Neural cell (in vitro differentiated cells): ENCODE results near the gene MOG. TPM values are rescaled to one million over a fixed set of nuclear protein-coding genes. Genes with fewer than 3 reads are reported as not detected.

Experiments
- H2AFZ ChIP-seq: fragments of 200-600, 300-800 bp; sonication (generic), shearing (Covaris generic); 2 replicates; pipeline ENCODE4 v1.6.0; 2014; ENCODE audit warnings: low read depth, mild to moderate bottlenecking, antibody characterized with exemption, low read length, moderate library complexity
- H3F3A ChIP-seq: fragments of 200-600 bp; shearing (Covaris generic); 2 replicates; pipeline ENCODE4 v1.6.1; 2016; ENCODE audit warnings: mild to moderate bottlenecking, moderate library complexity, mixed read lengths, antibody characterized with exemption, low read length; ENCODE audit not compliant: insufficient read depth, poor library complexity, severe bottlenecking
- H3K27ac ChIP-seq: fragments of 200-600, 300-800 bp; sonication (generic), shearing (Covaris generic); 2 replicates; pipeline ENCODE4 v1.5.1; 2014; ENCODE audit warnings: mild to moderate bottlenecking, low read length, moderate library complexity
- H3K27me3 ChIP-seq: fragments of 300-800, 200-600 bp; sonication (generic), shearing (Covaris generic); 2 replicates; pipeline ENCODE4 v1.6.0; 2014; ENCODE audit warnings: mild to moderate bottlenecking, low read depth, low read length, moderate library complexity; ENCODE audit not compliant: insufficient read depth
- H3K36me3 ChIP-seq: fragments of 300-800, 200-600 bp; sonication (generic), shearing (Covaris generic); 2 replicates; pipeline ENCODE4 v1.5.1; 2014; ENCODE audit warnings: mild to moderate bottlenecking, antibody characterized with exemption, low read length, moderate library complexity; ENCODE audit not compliant: insufficient read depth
- H3K4me2 ChIP-seq: fragments of 300-800, 200-600 bp; sonication (generic), shearing (Covaris generic); 2 replicates; pipeline ENCODE4 v1.6.0; 2014; ENCODE audit warnings: mild to moderate bottlenecking, low read length
- H3K4me3 ChIP-seq: fragments of 300-800, 200-600 bp; sonication (generic), shearing (Covaris generic); 2 replicates; pipeline ENCODE4 v1.5.1; 2014; ENCODE audit warnings: mild to moderate bottlenecking, low read length, moderate library complexity
- H3K79me2 ChIP-seq: fragments of 200-600 bp; shearing (Covaris generic); replicated peaks from 2 replicates; pipeline ENCODE4 v1.6.0; 2014; ENCODE audit warnings: mild to moderate bottlenecking, low read length, moderate library complexity; ENCODE audit not compliant: insufficient read depth
- H3K9ac ChIP-seq: fragments of 300-800, 200-600 bp; sonication (generic), shearing (Covaris generic); 2 replicates; pipeline ENCODE4 v1.6.1; 2016; ENCODE audit warnings: mild to moderate bottlenecking, low read length, mixed read lengths
- H3K9me2 ChIP-seq: fragments of 200-600 bp; shearing (Covaris generic); 2 replicates; pipeline ENCODE4 v1.6.1; 2016; ENCODE audit warnings: mild to moderate bottlenecking, low read length, mixed read lengths; ENCODE audit not compliant: insufficient read depth
- H3K9me3 ChIP-seq: fragments of 200-600, 300-800 bp; sonication (generic), shearing (Covaris generic); 2 replicates; pipeline ENCODE4 v1.6.1; 2016; ENCODE audit warnings: mild to moderate bottlenecking, mixed run types, low read length, moderate library complexity, mixed read lengths
- H4K20me1 ChIP-seq: fragments of 200-600 bp; shearing (Covaris generic); 2 replicates; pipeline ENCODE4 v1.6.1; 2016; ENCODE audit warnings: mild to moderate bottlenecking, mixed run types; ENCODE audit not compliant: insufficient read depth
- EP300 ChIP-seq: fragments of 450-650 bp; conservative IDR thresholded peaks from 2 replicates; pipeline ENCODE4 v1.6.1; 2014; ENCODE audit warnings: antibody characterized with exemption, mild to moderate bottlenecking, moderate library complexity; ENCODE audit not compliant: poor library complexity, severe bottlenecking
- EZH2 ChIP-seq: fragments of 200-600, 300-800 bp; shearing (Covaris generic), sonication (generic); IDR thresholded peaks from 2 replicates; pipeline ENCODE4 v1.6.1; 2014; ENCODE audit warnings: antibody characterized with exemption, low read length, borderline replicate concordance, mild to moderate bottlenecking; ENCODE audit not compliant: insufficient read depth, poor library complexity, severe bottlenecking
- MXI1 ChIP-seq: fragments of 450-650 bp; conservative IDR thresholded peaks from 2 replicates; pipeline ENCODE4 v1.6.1; 2014; ENCODE audit warnings: antibody characterized with exemption, mild to moderate bottlenecking; ENCODE audit not compliant: poor library complexity, severe bottlenecking
- POLR2AphosphoS5 ChIP-seq: IDR thresholded peaks from 2 replicates; pipeline ENCODE4 v1.6.1; 2012
- RAD21 ChIP-seq: fragments of 450-650 bp; conservative IDR thresholded peaks from 2 replicates; pipeline ENCODE4 v1.6.1; 2014; ENCODE audit warnings: antibody characterized with exemption, mild to moderate bottlenecking, moderate library complexity
- SMC3 ChIP-seq: fragments of 450-650 bp; conservative IDR thresholded peaks from 2 replicates; pipeline ENCODE4 v1.6.1; 2014; ENCODE audit warnings: antibody characterized with exemption, mild to moderate bottlenecking, moderate library complexity; ENCODE audit not compliant: poor library complexity
- TAF1 ChIP-seq: IDR thresholded peaks from 2 replicates; pipeline ENCODE4 v1.6.1; 2012; ENCODE audit warnings: low read depth
- polyA plus RNA-seq: library from polyadenylated mRNA; depleted of rRNA; stranded (reverse); fragments of >200 nt; gene quantifications from 2 replicates; pipeline ENCODE4 v1.2.3, GENCODE V29; 2014
- TF ChIP-seq, protein P1 (sequence below): fragments of 450-650 bp; IDR thresholded peaks from 2 replicates; pipeline ENCODE4 v1.5.1; 2014; ENCODE audit warnings: antibody characterized with exemption, mild to moderate bottlenecking, moderate library complexity; ENCODE audit not compliant: poor library complexity, severe bottlenecking
- TF ChIP-seq, protein P2 (sequence below): IDR thresholded peaks from 2 replicates; pipeline ENCODE4 v1.6.1; 2012; ENCODE audit warnings: borderline replicate concordance

MOG gene
- polyA plus RNA-seq, 1 donor from 2014 or later: not detected

DNA sequence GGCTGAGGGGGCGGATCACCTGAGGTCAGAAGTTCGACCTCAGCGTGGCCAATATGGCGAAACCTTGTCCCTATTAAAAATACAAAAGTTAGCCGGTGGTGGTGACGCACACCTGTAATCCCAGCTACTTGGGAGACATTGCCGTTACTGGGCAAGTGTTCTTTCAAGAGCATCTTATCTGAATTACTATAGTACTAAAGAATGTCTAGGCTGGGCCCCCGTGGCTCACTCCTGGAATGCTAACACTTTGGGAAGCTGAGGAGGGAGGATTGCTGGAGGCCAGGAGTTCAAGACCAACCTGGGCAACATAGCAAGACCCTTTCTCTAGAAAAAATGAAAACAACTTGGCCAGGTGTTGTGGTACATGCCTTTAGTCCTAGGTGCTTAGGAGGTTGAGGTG is 24.9 kb downstream of the MOG start:
- Histone ChIP-seq H3K9ac (no peak overlapping the region), H4K20me1 (no peaks in the 10 kb centered on the region), H3K9me3 (no peaks in the 10 kb centered on the region), H2AFZ (no peak overlapping the region), H3K36me3 (no peaks in the 10 kb centered on the region), H3F3A (no peaks in the 10 kb centered on the region), H3K27ac (no peak overlapping the region), H3K4me3 (no peak overlapping the region), H3K79me2 (no peaks in the 10 kb centered on the region), H3K27me3 (no peaks in the 10 kb centered on the region), H3K4me2 (no peak overlapping the region), H3K9me2 (no peaks in the 10 kb centered on the region)
- no peak for TF ChIP-seq POLR2AphosphoS5
- no peak for TF ChIP-seq RAD21
- no peak for TF ChIP-seq EP300
- TF ChIP-seq, protein P1, sequence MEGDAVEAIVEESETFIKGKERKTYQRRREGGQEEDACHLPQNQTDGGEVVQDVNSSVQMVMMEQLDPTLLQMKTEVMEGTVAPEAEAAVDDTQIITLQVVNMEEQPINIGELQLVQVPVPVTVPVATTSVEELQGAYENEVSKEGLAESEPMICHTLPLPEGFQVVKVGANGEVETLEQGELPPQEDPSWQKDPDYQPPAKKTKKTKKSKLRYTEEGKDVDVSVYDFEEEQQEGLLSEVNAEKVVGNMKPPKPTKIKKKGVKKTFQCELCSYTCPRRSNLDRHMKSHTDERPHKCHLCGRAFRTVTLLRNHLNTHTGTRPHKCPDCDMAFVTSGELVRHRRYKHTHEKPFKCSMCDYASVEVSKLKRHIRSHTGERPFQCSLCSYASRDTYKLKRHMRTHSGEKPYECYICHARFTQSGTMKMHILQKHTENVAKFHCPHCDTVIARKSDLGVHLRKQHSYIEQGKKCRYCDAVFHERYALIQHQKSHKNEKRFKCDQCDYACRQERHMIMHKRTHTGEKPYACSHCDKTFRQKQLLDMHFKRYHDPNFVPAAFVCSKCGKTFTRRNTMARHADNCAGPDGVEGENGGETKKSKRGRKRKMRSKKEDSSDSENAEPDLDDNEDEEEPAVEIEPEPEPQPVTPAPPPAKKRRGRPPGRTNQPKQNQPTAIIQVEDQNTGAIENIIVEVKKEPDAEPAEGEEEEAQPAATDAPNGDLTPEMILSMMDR: no peak
- no peak for TF ChIP-seq EZH2

DNA sequence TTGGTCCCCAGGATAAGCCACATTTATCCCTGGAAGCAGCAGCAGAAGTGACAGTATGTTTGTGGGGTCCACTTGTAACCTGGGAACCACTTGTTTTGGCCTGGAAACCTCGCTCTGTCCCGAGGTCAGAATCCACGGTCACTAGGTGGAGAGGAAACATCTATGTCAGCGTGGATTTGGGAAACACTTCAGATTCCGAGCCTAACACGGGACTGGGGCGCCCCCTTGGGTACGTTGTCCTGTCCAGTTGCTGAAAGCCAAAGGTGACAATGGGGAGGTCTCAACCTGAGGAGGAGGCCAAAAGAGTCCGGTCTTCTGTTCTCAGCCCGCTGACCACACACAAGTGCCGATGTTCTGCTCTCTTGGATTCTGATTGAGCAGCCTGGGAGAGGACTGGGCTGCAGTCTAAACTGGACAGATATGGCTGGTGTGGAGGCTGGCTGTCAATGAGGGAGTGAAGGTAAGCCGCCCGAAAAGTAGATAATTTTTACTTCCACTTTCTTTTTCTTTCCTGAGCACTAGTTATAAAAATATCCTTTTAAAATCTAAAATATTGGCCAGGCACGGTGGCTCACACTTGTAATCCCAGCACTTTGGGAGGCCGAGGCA is 28.9 kb downstream of the MOG start:
- Histone ChIP-seq H3K27ac (no peak overlapping the region), H3K36me3 (no peaks in the 10 kb centered on the region), H3K9me2 (no peaks in the 10 kb centered on the region), H3K79me2 (no peaks in the 10 kb centered on the region), H3K27me3 (no peaks in the 10 kb centered on the region), H2AFZ (no peak overlapping the region), H3K4me2 (no peak overlapping the region), H3K4me3 (no peak overlapping the region), H3K9ac (no peak overlapping the region), H4K20me1 (no peaks in the 10 kb centered on the region), H3F3A (no peaks in the 10 kb centered on the region), H3K9me3 (no peaks in the 10 kb centered on the region)
- TF ChIP-seq SMC3 (no peak), RAD21 (no peak)
- TF ChIP-seq, protein P2, sequence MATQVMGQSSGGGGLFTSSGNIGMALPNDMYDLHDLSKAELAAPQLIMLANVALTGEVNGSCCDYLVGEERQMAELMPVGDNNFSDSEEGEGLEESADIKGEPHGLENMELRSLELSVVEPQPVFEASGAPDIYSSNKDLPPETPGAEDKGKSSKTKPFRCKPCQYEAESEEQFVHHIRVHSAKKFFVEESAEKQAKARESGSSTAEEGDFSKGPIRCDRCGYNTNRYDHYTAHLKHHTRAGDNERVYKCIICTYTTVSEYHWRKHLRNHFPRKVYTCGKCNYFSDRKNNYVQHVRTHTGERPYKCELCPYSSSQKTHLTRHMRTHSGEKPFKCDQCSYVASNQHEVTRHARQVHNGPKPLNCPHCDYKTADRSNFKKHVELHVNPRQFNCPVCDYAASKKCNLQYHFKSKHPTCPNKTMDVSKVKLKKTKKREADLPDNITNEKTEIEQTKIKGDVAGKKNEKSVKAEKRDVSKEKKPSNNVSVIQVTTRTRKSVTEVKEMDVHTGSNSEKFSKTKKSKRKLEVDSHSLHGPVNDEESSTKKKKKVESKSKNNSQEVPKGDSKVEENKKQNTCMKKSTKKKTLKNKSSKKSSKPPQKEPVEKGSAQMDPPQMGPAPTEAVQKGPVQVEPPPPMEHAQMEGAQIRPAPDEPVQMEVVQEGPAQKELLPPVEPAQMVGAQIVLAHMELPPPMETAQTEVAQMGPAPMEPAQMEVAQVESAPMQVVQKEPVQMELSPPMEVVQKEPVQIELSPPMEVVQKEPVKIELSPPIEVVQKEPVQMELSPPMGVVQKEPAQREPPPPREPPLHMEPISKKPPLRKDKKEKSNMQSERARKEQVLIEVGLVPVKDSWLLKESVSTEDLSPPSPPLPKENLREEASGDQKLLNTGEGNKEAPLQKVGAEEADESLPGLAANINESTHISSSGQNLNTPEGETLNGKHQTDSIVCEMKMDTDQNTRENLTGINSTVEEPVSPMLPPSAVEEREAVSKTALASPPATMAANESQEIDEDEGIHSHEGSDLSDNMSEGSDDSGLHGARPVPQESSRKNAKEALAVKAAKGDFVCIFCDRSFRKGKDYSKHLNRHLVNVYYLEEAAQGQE: no peak

DNA sequence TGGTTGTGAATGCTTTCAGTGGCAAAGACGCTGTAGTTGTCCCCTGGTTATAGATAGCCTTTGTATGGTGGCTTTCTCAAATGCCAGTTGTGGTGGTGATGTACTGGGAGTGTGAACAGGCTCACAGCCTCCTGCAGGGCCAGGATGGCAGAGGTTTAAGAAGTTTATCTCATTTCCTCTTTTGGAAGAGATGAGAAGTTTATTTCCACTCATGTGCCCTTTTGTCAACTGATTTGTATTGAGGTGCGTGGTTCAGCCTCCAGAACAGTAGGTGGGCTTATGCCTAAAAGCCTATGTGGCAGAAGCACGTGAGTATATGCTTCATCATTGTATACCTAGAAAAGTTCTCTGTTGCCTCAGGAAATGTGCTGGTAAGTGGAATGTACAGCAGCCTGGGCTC is 37.7 kb downstream of the MOG start:
- Histone ChIP-seq H3K79me2 (no peaks in the 10 kb centered on the region), H3K9me3 (no peaks in the 10 kb centered on the region), H3F3A (no peaks in the 10 kb centered on the region), H3K36me3 (no peaks in the 10 kb centered on the region), H3K9me2 (no peaks in the 10 kb centered on the region), H3K4me2 (no peak overlapping the region), H3K9ac (no peak overlapping the region), H3K27ac (no peak overlapping the region), H3K27me3 (no peaks in the 10 kb centered on the region), H2AFZ (no peak overlapping the region), H3K4me3 (no peak overlapping the region), H4K20me1 (no peaks in the 10 kb centered on the region)
- TF ChIP-seq, protein P2: no peak
- no peak for TF ChIP-seq SMC3
- no peak for TF ChIP-seq POLR2AphosphoS5
- TF ChIP-seq, protein P1: no peak
- TF ChIP-seq MXI1: no peak
- no peak for TF ChIP-seq TAF1
- TF ChIP-seq EZH2: no peak
- no peak for TF ChIP-seq RAD21
